Frontal cortex (tissue), 4 donors: ENCODE measurements around the gene OSBPL2. TPM values are rescaled to one million over a fixed set of nuclear protein-coding genes. Genes with fewer than 3 reads are reported as not detected.

Source experiments
- DNase-seq, 2 donors: peaks; one replicate each; pipeline ENCODE4 v3.0.0; 2012; ENCODE audit warnings: low spot score in 2 of 2
- FAIRE-seq: peaks from 2 replicates; lab custom pipeline; 2012; peaks lifted over from hg19 to GRCh38; lab: Jason Lieb, UNC
- total RNA-seq: library from RNA; depleted of rRNA; stranded (reverse); fragments of >200 nt; gene quantifications from one replicate; pipeline ENCODE4 v1.2.3, GENCODE V29; 2014
- donor health status: control.
- donor health status: control.
- donor health status: control.

The OSBPL2 gene
- total RNA-seq, 1 donor from 2014 or later, result 42.4 TPM

DNA sequence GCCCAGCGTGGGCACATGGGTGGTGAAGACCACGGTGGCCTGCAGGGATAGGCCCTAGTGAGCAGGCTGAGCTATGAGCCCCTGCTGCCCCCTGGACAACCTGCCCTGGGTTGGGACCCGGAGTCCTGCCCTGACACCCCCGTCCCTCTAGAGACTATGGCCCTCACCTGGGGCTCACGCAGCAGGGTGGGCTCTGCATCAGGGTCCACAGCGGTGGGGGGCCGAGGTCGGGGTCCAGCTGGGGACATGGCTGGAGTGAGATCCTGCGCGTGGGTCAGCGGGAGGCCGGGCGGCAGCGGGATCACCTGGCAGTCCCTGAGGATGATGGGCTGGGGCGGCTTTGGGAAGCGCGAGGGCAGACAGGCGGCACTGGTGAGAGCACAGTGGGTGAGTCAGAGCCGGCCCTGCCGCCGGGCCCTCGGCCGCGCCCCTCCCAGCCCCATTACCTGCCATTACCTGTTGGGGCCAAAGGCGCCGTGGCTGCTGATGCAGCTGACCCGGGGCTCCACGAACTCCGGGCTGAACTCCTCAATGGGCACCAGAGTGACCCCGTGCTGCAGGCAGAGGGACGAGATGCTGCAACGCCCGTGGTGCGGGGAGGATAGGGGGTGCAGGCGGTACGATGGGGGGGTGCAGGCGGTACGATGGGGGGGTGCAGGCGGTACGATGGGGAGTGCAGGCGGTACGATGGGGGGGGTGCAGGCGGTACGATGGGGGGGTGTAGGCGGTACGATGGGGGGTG, 92.4 kb downstream of the OSBPL2 start:
- FAIRE-seq (no peak), DNase-seq (no peak)

DNA sequence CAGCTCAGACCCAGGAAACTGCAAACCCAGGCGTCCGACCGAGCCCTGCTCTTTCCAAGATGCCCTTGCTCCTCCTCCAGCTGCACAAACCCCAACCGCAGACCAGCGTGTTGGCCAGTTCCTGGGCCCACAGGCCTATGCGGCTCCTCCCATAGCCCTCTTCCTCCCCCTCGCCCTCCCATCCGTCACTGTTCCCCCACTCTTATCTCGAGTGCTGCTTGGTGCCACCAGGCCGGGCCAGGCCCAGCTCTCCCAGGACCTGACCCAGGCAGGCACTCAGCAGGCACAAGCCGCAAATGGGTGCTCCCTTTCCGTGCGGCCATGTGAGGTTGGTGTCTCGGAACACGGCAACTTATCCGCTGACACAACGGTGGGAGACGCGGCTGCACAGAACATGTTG, 93.0 kb downstream of the OSBPL2 start:
- DNase-seq (no peak), FAIRE-seq (no peak)

DNA sequence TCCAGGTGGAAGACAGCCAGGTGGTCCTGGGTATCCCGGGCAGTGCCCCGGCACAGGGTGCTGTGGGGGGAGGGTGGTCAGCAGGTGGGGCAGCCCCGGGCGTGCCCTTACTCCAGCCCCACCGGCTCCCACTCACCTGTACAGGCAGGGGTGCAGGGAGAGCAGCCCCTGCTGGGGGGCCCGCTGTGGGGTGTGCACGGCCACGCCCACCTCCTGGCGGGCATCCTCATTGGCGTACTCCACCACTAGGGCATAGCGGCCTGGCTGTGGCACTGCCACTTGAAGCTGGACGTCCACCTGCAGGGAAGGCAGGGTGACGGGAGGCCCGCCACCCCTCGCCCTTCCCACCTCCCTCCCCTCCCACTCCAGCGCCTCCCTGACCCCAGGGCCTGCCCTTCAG, 94.1 kb downstream of the OSBPL2 start:
- FAIRE-seq (no peak), DNase-seq (no peak)

- no peak for DNase-seq
Measured at GRCh38 chr20:62332989-62333819, 94.9 kb downstream of the OSBPL2 start.

DNA sequence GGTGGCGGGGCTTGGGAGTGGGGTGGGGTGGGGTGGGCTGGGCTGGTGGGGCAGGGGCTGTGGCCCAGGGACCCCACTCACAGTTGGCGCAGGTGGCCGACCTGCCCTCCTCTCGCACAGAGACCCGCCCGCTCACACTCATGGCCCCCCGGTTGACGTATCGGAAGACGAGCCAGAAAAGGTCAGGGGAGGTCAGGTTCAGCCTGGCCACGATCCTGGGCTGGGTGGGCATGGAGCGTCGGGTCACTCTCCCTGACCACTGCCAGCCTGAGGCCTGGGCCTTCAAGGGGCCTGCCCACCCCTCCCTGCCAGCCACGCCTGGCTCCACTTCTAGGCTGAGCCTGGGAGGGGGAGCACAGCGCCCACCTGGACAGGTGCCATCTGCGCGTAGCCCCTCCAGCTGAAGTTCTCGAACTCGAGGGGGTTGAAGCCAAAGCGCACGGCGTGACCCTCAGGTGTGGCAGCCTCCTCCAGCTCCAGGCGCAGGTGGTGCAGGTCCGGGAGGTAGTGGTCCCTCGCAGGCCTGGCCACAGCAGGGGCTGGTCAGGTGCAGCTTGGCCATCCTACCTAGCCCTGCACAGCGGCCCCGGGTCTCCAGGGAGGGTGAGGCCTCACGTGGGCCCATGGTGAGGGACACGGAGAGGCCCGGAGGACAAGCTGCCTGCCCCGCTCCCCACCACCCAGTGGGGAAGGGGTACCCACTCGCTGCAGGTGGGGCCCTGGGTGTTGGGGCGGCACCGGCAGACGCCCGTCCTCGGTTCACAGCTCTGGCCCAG, 95.7 kb downstream of the OSBPL2 start:
- DNase-seq (no peak), FAIRE-seq (no peak)

More at GRCh38 chr20:62332989-62333819, 94.9 kb downstream of the OSBPL2 start:
- FAIRE-seq, result no peak

DNA sequence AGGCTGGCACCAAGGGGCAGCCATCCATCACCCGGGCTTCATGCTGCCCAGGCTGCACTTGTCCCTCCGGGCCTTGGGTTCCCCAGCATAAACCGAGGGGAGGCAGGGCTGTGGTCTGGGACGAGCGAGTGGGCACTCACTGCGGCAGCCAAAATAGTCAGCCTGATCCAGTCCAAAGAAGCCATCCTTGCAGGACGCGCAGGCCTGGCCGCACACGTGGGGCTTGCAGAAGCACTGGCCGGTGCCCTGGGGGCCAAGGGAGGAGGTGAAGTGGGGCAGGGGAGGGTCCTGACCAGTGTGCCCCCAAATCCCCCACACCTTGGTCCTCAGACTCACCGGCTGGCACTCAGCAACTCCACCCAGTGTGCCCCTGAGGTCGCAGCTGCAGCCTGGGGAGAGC, 96.6 kb downstream of the OSBPL2 start:
- DNase-seq, result no peak
- no peak for FAIRE-seq

- no peak for FAIRE-seq
- no peak for DNase-seq
Measured at GRCh38 chr20:62335532-62335931, 97.2 kb downstream of the OSBPL2 start.

DNA sequence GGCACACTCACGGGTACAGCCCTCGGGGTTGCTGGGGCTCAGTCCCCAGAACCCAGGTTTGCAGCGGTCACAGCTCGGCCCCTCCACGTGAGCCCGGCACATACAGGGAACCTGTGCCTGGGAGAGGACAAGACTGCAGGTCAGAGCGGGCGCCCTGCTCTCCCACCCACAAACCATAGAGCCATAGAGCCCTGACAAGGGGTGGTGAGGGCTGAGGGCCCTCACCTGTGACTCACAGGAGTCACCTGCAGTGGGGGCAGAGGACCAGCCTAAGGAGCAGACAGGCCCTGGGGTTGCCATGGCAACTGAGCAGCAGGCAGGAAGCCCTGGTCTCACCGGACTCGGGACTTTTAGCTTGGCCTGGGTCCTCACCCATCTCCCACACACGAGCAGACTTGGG, 98.0 kb downstream of the OSBPL2 start:
- DNase-seq (no peak), FAIRE-seq (no peak)

GRCh38 chr20:62336775-62337557, 98.6 kb downstream of the OSBPL2 start:
- no peak for FAIRE-seq
- DNase-seq, result no peak

- no peak for FAIRE-seq
- DNase-seq, result no peak
Measured at GRCh38 chr20:62337558-62338293, 99.4 kb downstream of the OSBPL2 start.

- DNase-seq (no peak), FAIRE-seq (no peak)
Measured at GRCh38 chr20:62338294-62338620, 99.9 kb downstream of the OSBPL2 start.

GRCh38 chr20:62339647-62340062, 101.3 kb downstream of the OSBPL2 start:
- DNase-seq (no peak), FAIRE-seq (no peak)

GRCh38 chr20:62342910-62343309, 104.6 kb downstream of the OSBPL2 start:
- FAIRE-seq (no peak), DNase-seq (no peak)

- DNase-seq (no peak), FAIRE-seq (no peak)
Measured at GRCh38 chr20:62344092-62344491, 105.8 kb downstream of the OSBPL2 start.

GRCh38 chr20:62344782-62345181, 106.5 kb downstream of the OSBPL2 start:
- no peak for DNase-seq
- no peak for FAIRE-seq
